Omental fat pad (tissue), 4 donors: ENCODE results near the gene ELP1. TPM values are rescaled to one million over a fixed set of nuclear protein-coding genes. Genes with fewer than 3 reads are reported as not detected.
"Not testable (repeated sequence)": the region's sequence is repeated elsewhere in the genome, so short reads cannot be mapped to it uniquely, and the experiment has no call there.

Experiments used
- ATAC-seq: fragments of 150-250 bp; one replicate; pipeline ENCODE4 v1.9.1; 2016; ENCODE audit warnings: mild to moderate bottlenecking, moderate library complexity; ENCODE audit not compliant: low FRiP score
- DNase-seq: peaks from one replicate; pipeline ENCODE4 v3.0.0-alpha.2; 2019; ENCODE audit warnings: low spot score
- CTCF ChIP-seq, 3 donors: fragments of 450-650 bp; IDR thresholded peaks; one replicate each; pipeline ENCODE4 v1.5.1; 2016 to 2017; ENCODE audit warnings: antibody characterized with exemption in 3 of 3, mild to moderate bottlenecking in 3 of 3, moderate library complexity in 2 of 3
- total RNA-seq, 4 donors: library from RNA; depleted of rRNA; stranded (reverse); fragments of >200 nt; gene quantifications; one replicate each; pipeline ENCODE4 v1.1.0, GENCODE V29; 2016

Gene ELP1
- total RNA-seq, 4 donors from 2014 or later: 16.0 to 24.9 (median 18.7) TPM

DNA sequence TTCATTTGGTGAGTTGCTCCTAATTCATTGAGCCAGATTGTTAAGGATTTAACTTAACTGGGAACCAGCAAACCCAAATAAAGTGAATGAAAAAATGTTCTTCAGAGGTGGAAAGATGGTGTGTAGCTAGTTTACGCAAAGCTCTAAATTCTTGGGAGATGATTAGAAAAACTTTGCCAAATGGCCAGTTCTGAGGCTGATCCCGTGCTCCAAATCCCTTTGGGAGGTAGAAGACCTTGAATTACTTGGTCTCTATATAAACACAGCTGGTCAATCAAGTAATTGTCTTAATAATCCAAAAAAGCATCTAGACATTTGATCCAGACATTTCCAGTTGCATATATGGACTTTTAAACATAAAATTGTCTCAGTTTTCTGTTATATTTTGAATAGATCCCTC lies 89.5 kb downstream of the ELP1 start:
- no peak for TF ChIP-seq CTCF (IDR thresholded peaks at IDR 0.05)
- no peak for ATAC-seq

GRCh38 chr9:108842610-108843295 lies 91.2 kb downstream of the ELP1 start:
- no peak for ATAC-seq
- TF ChIP-seq CTCF (IDR thresholded peaks at IDR 0.05): no peak
- DNase-seq: no peak

More for the DNA sequence above, 89.5 kb downstream of the ELP1 start:
- no peak for DNase-seq

- DNase-seq, ATAC-seq: not testable (repeated sequence)
Measured at GRCh38 chr9:108839561-108839960, 94.4 kb downstream of the ELP1 start.

DNA sequence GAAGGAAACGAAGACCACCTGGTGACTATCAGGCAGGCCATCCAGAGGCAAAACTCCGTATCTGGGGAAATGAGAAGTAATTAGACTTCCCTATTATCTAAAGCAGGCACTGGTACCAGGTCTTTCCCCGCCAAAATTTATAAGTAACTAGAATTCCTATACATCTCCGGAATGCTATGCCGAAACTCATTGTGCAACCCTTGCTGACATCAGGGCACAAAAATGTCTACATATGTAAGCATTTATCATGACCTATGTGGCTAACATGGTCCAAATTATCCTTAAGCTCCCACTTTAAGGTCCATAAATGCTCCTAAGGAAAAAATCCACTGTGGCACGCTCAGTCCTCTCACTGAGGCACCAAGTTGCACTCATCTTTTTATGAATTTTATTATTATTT lies 95.9 kb downstream of the ELP1 start:
- TF ChIP-seq CTCF (IDR thresholded peaks at IDR 0.05): no peak
- ATAC-seq (no peak), DNase-seq (no peak)

DNA sequence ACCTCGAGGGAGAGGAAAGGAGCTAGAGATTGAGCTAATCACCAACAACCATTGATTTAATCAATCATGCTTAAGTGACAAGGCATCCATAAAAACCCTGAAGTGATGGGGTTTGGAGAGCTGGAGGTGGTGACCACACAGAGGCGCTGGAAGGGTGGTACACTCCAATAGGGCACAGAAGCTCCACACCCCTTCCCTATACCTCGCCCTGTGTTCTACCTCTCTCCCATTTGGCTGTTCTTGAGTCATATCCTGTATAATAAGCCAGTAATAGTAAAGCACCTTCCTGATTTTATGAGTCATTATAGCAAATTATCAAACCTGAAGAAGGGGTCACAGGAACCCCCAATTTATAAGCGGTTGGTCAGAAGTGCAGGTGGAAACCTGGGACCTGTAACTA lies 96.4 kb downstream of the ELP1 start:
- DNase-seq: no peak
- TF ChIP-seq CTCF (IDR thresholded peaks at IDR 0.05): no peak
- ATAC-seq: no peak

GRCh38 chr9:108836781-108837180 lies 97.1 kb downstream of the ELP1 start:
- no peak for DNase-seq
- no peak for ATAC-seq
- TF ChIP-seq CTCF (IDR thresholded peaks at IDR 0.05): no peak

GRCh38 chr9:108836319-108836718 lies 97.6 kb downstream of the ELP1 start:
- no peak for TF ChIP-seq CTCF (IDR thresholded peaks at IDR 0.05)
- DNase-seq: no peak
- no peak for ATAC-seq
